Left kidney (tissue), 2 donors: ENCODE measurements around the gene KDSR. TPM values are rescaled to one million over a fixed set of nuclear protein-coding genes. Genes with fewer than 3 reads are reported as not detected.
"Not testable (repeated sequence)": the region's sequence is repeated elsewhere in the genome, so short reads cannot be mapped to it uniquely, and the experiment has no call there.

ENCODE experiments used
- DNase-seq: peaks from one replicate; pipeline ENCODE4 v3.0.0-alpha.2; 2013
- polyA plus RNA-seq: library from polyadenylated mRNA; unstranded; fragments of 120-200 nt; gene quantifications from one replicate; pipeline ENCODE4 v1.2.1, GENCODE V29; 2013; ENCODE audit not compliant: insufficient read length

KDSR gene
- polyA plus RNA-seq, 1 donor: 51.6 TPM

GRCh38 chr18:63366213-63367052, 573 bp downstream of the KDSR start:
- DNase-seq: peak; percentile 13

GRCh38 chr18:63365876-63366212, 1.2 kb downstream of the KDSR start:
- peak; percentile 11 for DNase-seq

GRCh38 chr18:63363951-63364350, 3.1 kb downstream of the KDSR start:
- no peak for DNase-seq

GRCh38 chr18:63363420-63363819, 3.6 kb downstream of the KDSR start:
- DNase-seq: not testable (repeated sequence)

- DNase-seq: no peak
Measured at GRCh38 chr18:63356272-63356896, 10.6 kb downstream of the KDSR start.

- DNase-seq: no peak
Measured at GRCh38 chr18:63350230-63350629, 16.8 kb downstream of the KDSR start.

- no peak for DNase-seq
Measured at GRCh38 chr18:63348508-63349136, 18.4 kb downstream of the KDSR start.

- DNase-seq: no peak
Measured at GRCh38 chr18:63346480-63347183, 20.4 kb downstream of the KDSR start.

- no peak for DNase-seq
Measured at GRCh38 chr18:63346031-63346430, 21.0 kb downstream of the KDSR start.

GRCh38 chr18:63344918-63345317, 22.1 kb downstream of the KDSR start:
- DNase-seq: no peak

- DNase-seq: no peak
Measured at GRCh38 chr18:63344263-63344662, 22.7 kb downstream of the KDSR start.

GRCh38 chr18:63342206-63342605, 24.8 kb downstream of the KDSR start:
- DNase-seq: peak; percentile 29

- peak; percentile 29 for DNase-seq
Measured at GRCh38 chr18:63339920-63340484, 27.0 kb downstream of the KDSR start.

GRCh38 chr18:63336366-63337099, 30.5 kb downstream of the KDSR start:
- no peak for DNase-seq

GRCh38 chr18:63331105-63331504, 35.9 kb downstream of the KDSR start:
- no peak for DNase-seq

- no peak for DNase-seq
Measured at GRCh38 chr18:63329431-63330145, 37.4 kb downstream of the KDSR start.

GRCh38 chr18:63326011-63326410, 41.0 kb downstream of the KDSR start:
- DNase-seq: no peak

GRCh38 chr18:63325086-63325686, 41.8 kb downstream of the KDSR start:
- DNase-seq: no peak

- peak; percentile 74 for DNase-seq
Measured at GRCh38 chr18:63322908-63323634, 43.9 kb downstream of the KDSR start.

- DNase-seq: no peak
Measured at GRCh38 chr18:63322206-63322605, 44.8 kb downstream of the KDSR start.
